HG03139 (cell line): ENCODE data around the gene CBFA2T3.
"Not testable (repeated sequence)": the region's sequence is repeated elsewhere in the genome, so short reads cannot be mapped to it uniquely, and the experiment has no call there.

Experiments
- ATAC-seq: cut with Tn5 transposase; IDR thresholded peaks from one replicate; pipeline ENCODE4 v1.9.1; 2021; ENCODE audit not compliant: unreplicated experiment

Gene CBFA2T3

DNA sequence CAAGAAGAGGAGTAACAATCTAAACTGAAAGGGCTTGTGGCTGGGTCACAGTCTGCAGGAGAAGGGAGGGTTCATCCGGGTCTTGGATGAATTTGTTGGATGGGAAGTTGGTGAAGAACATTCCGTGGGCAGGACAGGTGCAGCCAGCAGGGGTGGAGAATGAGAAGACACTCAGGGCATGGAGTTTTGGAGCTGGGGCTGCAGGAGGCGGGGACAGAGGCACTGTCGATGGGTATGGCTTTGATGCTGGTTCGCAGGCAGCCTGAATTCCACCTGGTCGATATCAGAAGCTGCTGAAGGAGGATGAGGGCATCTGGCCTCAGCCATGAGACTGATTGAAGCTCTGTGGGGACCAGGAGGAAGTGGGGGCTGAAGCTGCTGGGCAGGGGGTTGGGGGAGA lies 36.1 kb upstream of the CBFA2T3 start:
- no peak for ATAC-seq

DNA sequence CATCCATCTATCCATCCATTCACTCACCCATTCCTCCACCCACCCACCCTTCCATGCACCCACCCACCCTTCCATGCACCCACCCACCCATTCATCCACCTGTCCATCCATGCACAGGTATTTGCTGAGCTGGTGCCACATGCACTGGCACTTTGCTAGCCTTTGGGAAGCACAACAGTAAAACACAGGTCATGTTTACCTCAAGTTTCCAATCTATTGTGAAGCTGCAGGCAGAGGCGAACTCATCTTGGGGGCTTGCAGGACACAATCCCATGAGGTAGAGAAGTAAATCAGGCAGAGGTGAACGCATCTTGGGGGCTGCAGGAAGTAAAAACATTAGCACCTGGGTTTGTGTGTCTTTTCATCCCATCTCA lies 35.6 kb upstream of the CBFA2T3 start:
- no peak for ATAC-seq

DNA sequence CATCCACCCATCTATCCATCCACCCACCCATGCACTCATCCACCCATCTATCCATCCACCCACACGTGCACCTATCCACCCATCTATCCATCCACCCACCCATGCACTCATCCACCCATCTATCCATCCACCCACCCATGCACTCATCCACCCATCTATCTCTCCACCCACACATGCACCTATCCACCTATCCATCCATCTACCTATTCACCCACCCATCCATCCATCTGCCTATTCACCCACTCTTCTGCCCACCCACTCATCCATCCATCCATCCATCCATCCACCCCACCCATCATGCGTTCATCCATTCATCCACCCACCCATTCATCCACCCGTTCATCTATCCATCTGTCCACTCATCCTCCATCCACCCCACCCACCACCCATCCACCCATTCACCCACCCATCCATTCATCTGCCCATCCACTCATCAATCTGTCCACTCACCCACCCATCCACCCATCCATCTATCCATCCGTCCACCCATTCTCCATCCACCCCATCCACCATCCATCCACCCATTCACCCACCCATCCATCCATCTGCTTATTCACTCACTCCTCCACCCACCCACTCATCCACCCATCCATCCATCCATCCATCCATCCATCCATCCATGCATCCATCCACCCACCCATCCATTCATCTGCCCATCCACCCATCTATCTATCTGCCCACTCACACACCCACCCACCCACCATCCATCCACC lies 35.1 kb upstream of the CBFA2T3 start:
- no peak for ATAC-seq

DNA sequence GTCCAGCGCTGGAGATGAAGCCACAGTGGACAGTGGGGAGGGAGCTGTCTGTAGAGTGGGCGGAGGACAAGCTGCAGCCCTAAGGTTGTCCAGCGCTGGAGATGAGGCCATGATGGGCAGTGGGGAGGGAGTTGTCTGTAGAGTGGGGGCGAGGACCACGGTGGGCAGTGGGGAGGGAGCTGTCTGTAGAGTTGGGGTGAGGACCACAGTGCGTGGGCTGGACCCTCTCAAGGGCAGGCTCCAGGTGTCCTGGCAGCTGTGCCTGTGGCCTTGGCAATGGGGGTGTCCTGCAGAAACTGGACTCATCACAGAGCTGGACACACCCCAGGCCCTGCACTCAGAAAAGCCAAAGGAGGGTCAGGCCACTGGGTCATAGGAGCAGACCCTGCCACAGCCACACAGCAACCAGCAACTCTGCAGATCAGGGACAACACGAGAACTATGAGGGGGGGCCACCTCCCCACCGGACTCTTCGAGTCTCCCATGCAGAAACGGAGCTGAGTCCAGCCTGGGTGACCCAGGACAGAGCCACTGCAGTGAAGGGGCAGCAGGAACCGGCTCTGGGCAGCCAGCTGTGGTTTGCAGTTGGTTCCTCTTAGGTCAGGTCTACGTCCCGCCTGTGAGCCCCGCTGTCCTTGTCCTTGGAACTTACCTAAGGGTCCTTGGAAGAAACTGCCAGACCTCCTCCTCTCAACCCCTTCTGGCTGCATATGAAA lies 33.4 kb upstream of the CBFA2T3 start:
- no peak for ATAC-seq

DNA sequence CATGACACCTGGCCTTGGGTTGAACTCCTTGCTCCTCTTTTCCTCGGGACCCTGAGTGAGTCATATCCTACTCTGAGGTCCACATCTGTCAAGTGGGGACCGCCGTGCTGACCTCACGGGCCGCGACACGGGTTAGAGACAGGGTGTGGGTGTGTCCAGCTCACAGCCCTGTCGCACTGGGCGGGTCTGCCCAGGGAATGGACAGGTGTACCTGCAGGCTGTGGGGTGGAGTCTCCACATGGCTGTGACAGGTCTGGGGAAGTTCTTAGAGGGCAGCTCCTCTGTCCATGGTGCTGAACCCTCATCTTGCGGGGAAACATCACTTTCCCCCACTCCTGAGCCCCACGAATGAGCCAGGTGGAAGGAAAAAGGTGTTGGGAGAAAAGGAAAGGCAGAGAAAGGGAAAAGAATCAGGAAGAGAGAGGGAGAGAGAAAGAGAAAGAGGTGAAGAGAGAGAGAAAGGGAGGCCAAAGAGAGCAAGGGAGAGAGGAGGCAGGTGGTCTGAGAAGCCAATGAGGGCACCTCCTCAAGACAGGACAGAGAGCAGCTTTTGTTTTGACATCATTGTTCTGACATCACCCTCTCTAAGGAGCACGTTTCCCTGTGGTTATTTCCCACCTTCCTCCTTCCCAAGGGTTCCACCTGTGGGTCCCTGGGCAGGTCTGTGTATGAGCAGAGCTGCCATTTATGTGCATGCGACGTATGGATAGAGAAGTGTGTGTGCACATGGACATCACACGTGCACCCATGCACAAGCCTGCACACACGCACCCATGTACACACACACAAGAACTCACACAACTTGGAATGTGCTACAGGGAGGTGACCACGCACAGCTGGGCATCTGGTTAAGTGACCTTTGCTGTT lies 32.6 kb upstream of the CBFA2T3 start:
- no peak for ATAC-seq

DNA sequence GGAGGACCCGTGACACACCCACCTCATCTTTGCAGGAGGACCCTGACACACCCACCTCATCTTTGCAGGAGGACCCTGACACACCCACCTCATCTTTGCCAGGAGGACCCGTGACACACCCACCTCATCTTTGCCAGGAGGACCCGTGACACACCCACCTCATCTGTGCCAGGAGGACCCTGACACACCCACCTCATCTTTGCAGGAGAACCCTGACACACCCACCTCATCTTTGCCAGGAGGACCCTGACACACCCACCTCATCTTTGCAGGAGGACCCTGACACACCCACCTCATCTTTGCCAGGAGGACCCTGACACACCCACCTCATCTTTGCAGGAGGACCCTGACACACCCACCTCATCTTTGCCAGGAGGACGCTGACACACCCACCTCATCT lies 31.8 kb upstream of the CBFA2T3 start:
- ATAC-seq: not testable (repeated sequence)

DNA sequence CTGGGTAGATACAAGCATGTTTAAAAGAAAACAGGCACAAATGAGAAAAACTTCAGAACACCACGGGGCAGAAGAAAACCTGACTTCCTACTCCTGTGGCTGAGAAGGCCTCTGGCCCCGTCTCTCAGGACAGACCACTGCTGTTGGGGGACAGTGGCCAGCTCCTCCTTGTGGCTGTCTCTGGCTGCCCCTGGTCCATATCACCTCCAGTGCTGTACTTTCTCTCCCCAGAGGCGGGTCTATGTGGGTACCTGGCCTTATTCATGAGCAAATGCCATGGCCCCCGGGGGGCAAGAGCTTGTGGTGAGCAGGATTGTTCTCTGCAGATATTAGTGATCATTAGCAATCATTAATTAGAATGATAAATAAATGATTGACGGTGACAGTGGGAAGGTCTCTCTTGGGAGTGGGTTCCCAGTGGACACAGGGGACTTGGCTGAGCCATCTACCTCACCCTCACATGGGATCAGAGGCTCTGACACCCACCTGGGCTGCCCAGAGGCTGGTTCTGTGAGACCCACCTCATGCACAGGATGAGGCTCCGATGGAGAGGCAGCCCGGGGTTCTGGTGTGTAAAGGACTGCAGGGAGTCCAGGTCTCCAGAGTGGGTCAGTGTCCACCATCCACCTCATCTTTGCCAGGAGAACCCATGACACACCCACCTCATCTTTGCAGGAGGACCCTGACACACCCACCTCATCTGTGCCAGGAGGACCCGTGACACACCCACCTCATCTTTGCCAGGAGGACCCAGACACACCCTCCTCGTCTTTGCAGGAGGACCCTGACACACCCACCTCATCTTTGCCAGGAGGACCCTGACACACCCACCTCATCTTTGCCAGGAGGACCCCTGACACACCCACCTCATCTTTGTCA lies 30.6 kb upstream of the CBFA2T3 start:
- ATAC-seq: no peak

DNA sequence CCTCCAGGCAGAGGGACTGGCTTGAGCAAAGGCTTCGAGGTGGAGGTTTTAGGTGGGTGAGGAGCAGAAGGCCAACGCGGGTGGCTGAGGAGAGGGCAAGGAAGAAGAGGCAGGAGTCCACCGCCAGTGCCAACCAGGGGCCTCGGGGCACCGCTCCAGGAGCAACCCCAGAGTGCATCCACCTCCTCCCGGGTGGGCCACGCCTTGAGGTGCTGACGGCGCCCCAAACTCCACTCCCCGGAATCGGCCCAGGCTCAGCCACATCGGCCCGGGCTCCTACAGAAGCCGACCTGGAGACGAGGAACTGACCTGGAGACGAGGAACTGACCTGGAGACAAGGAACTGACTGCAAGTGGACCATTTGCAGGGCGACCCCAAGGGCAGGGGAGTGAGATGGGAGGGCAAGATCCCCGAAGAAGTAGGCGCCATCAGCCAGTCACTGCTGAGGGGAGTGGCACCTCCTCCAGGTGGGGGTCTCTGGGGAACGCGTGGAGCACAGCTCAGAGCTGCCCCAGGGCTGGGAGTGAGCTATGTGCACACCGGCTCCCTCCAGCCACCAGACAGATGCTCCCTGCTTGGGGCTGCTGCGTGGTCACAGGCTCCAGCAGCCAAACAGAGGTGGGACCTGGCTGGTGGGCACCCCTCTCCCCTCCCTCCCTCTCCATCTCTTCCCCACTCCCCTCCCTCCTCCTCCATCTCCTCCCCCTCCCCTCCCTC lies 29.2 kb upstream of the CBFA2T3 start:
- ATAC-seq: no peak

DNA sequence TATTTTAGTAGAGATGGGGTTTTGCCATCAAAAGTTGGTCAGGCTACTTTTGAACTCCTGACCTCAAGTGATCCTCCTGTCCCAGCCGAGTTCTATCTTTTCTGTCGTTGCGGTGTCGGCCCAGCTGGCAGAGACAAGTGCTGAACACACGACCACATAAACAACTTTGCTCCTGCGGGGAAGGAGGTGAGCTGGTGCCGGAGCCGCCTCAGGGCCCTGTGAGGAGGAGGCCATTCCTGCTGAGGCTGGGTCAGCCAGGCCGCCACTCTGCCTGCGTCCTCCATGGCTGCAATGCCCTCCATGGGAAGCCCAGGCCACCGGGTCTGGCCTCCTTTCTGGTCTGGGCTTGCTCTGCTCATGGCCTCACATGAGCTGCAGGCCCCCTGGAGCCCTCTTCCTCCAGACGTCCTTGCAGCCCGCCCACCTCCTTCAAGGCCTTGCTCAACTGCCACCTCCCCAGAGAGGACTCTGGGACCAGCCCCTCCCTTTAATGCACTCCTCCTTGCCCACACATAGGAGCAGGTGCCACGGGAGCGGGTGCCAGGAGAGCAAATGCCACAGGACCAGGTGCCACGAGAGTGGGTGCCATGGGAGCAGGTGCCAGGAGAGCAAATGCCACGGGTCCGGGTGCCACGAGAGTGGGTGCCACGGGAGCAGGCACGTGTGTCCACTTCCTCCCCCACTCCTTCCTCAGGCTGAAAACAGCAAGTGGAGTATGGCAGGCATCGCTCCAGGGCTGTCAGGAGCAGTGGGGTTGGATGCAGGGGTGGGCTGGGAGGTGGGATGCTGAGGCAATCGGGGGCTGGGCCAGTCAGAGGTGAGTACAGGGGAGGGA lies 28.4 kb upstream of the CBFA2T3 start:
- ATAC-seq: no peak

DNA sequence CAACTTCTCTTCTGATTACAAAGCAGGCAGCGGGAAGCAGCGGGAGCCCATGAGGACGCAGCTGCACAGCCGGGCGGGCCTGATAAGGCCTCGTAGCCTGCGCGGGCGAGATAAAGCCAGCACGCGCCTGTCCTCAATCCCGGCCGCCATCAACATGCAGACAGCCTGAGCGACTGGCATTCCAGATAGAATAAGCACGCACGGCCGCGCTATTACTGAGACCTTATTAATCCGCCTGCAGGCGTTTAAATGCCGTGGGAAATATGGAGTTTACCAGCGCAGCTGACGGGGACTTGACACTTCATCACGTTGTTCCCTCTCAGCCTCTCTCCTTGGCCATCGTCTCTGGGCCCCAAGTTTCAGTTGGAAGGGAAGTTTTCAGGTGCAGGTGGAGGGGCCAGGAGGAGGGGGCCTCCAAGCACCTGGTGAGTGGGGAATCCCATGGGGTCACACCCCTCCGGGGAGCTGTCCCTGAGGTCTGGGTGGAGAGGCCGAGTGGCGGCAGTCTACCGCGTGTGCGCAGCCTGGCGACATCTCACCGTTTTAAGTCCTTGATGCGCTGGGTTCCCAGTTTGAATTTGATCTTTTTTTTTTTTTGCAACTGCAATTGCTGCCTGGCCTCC lies 27.3 kb upstream of the CBFA2T3 start:
- ATAC-seq: no peak

DNA sequence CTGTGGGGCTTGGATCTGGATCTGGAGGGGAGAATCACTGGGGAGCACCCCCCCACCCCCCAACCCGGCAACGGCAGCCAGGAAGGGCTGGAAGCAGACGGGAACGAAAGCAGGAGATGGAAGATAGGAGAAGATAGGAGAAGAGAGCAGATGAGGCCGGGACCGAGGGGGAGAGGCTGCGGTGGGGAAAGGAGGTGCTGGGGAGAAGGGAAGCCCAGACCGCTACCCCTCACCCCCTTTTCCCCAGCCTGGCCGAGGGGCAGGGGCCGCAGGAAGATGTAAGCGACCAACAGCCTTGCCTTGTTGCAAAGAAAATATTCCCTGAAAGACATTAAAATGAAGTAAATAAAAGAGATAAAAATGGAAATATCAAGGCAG lies 26.8 kb upstream of the CBFA2T3 start:
- ATAC-seq: no peak

DNA sequence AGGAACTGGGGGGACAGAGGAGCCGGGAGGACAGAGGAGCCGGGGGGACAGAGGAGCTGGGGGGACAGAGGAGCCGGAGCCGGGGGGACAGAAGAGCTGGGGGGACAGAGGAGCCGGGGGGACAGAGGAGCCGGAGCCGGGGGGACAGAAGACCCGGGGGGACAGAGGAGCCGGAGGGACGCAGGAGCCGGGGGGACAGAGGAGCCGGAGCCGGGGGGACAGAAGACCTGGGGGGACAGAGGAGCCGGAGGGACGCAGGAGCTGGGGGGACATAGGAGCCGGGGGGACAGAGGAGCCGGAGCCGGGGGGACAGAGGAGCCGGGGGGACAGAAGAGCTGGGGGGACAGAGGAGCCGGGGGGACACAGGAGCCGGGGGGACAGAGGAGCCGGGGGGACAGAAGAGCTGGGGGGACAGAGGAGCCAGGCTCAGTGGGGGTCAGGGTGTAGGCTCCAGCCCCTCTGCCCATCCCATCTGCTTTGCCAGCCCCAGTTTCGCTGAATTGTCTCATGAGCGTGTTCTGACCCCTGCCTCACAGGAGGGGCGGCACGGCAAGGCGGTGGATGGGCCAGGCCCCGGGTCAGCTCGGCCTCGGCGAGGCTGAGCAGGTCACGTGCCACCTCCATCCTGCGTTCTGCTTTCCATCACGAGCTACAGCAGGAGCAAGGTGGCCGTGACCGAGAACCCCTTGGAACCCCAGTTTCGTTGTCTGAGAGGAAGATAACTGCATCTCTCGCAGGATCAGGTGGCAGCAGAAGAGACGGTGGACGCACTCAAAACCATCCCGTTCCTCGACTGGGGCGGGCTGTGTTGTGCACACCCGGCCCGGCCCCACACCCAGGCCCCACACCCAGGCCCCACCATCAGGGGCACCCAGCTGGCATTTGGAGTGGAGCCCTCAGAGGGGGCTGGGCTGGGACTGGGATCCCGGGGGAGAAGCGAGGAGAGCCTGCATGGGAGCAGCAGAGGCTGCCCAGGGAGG lies 26.1 kb upstream of the CBFA2T3 start:
- no peak for ATAC-seq

DNA sequence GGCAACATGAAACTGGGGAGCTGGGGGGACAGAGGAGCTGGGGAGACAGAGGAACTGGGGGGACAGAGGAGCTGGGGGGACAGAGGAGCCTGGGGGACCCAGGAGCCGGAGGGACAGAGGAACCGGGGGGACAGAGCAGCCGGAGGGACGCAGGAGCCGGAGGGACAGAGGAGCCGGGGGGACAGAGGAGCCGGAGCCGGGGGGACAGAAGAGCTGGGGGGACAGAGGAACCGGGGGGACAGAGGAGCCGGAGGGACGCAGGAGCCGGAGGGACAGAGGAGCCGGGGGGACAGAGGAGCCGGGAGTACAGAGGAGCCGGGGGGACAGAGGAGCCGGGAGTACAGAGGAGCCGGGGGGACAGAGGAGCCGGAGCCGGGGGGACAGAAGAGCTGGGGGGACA lies 25.1 kb upstream of the CBFA2T3 start:
- not testable (repeated sequence) for ATAC-seq

DNA sequence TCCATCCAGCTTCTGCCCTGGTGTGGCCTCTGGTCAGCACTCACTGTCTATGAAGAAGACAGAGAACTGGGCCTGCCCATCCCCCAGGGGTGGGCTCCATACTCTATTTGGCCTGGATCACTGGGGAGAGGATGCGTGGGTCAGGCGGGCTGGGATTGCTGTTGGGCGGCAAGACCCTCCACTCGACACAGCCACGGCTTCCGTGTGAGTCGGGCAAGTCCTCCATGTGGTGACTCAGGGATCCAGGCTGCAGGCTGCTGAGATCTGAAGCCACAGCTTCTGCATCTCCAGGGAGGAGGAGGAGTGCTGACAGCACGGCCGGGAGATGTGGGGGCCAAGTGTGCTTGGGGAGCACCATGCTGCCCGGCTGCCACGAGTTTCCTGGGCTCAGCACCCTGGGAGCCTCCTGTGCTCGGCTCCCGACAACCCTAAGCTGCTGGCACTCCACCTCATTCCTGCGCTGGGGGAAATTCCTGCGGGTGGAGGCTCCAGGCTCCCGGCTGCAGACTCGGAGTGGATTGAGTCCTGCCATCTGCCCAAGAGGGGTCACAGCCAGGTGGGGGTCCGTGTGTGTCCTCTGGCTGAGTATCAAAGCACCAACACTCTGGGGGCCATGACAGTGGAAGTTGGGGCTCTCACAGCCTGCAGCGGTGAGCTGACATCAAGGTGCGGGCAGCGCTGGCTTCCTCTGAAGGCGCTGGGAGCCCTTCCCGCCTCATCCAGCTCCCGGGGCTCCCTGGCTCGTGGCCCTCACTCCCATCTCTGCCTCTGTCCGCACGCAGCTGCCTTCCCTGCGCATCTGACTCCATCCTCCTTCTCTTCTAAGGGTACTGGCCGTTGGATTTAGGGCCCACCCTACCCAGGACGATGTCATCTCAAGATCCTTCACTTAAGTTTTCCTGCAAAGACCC lies 24.4 kb upstream of the CBFA2T3 start:
- ATAC-seq: no peak

DNA sequence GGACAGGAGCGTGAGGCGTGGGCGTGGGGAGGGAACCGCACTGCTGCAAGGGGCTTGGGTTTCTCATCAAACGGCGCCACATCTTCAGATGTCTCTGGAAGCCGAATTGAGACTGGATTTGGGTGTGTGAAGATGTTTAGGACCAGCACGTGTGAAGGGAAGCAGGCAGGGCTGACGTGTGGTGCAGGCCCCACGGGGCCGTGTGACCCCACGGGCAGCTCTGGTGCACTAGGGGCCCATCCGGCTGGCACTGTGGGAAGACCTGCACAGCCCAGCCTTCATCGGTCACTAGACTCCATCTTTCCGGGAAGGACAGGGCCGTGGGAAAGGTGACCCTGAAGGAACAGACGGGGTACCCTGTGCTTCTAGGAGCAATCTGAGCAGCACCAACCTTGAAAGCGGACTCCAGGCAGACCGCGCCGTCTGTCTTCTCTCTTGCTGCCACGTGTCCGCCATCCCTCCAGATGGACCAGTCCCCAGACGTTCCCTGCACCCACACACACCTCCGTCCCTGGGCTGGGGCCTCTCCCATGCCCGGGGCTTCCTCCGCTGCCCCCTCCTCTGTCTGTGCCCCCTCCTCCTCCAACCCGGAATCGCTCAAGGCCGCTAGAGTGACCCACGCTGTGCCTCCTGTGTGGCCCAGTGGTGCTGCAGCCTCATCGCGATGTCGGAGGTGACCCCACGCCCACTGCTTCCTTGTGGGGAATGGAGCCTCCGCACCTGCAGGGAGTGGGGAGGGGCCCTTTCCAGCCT lies 23.4 kb upstream of the CBFA2T3 start:
- ATAC-seq: no peak
